Measurements from ENCODE around the gene EFNA2.

The EFNA2 gene

GRCh38 chr19:1266129-1266915 is 19.4 kb upstream of the EFNA2 start:
- no peak for DNase-seq (ENCODE audit: low read depth)
- H3K4me3 ChIP-seq (ENCODE audit: control insufficient read depth, low read depth, low read length): peak overlapping the region; percentile 53
- TF ChIP-seq, protein P1, sequence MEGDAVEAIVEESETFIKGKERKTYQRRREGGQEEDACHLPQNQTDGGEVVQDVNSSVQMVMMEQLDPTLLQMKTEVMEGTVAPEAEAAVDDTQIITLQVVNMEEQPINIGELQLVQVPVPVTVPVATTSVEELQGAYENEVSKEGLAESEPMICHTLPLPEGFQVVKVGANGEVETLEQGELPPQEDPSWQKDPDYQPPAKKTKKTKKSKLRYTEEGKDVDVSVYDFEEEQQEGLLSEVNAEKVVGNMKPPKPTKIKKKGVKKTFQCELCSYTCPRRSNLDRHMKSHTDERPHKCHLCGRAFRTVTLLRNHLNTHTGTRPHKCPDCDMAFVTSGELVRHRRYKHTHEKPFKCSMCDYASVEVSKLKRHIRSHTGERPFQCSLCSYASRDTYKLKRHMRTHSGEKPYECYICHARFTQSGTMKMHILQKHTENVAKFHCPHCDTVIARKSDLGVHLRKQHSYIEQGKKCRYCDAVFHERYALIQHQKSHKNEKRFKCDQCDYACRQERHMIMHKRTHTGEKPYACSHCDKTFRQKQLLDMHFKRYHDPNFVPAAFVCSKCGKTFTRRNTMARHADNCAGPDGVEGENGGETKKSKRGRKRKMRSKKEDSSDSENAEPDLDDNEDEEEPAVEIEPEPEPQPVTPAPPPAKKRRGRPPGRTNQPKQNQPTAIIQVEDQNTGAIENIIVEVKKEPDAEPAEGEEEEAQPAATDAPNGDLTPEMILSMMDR (IDR thresholded peaks at IDR 0.05; ENCODE audit: control insufficient read depth, insufficient read depth, low read depth, low read length, missing control alignments): no peak

DNA sequence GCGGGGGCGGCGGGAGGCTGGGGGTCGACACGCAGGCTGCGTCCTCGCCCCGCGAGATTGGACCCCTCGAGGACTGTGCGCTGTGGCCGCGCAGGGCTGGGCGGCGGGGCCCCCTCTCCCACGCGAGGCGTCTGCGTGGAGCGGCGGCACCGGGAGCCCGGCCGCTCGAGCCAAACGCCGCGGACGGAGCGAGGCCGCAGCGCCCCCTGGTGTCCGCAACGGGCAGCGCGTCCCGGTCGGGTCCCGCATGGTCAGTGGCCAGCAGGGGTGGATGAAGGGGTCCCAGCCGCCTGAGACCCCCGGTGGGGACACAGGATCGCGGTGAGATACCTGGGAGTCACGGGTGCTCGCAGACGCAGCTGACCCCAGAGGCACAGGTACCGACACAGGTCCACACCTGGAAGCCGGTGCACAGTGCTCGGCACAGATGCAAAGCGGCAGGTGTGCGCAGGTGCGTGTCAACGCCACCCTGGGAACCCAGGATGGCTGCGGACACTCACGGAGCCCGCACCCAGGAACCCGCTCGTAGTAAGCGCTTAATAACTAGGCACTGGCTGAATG is 18.7 kb upstream of the EFNA2 start:
- peak overlapping the region; percentile 53 for H3K4me3 ChIP-seq (ENCODE audit: control insufficient read depth, low read depth, low read length)
- TF ChIP-seq, protein P1 (IDR thresholded peaks at IDR 0.05; ENCODE audit: control insufficient read depth, insufficient read depth, low read depth, low read length, missing control alignments): peak; percentile 71
- no peak for DNase-seq (ENCODE audit: low read depth)

- peak overlapping the region; percentile 53 for H3K4me3 ChIP-seq (ENCODE audit: control insufficient read depth, low read depth, low read length)
- no peak for DNase-seq (ENCODE audit: low read depth)
- TF ChIP-seq, protein P1 (IDR thresholded peaks at IDR 0.05; ENCODE audit: control insufficient read depth, insufficient read depth, low read depth, low read length, missing control alignments): no peak
Measured at GRCh38 chr19:1267477-1268225, 18.0 kb upstream of the EFNA2 start.

DNA sequence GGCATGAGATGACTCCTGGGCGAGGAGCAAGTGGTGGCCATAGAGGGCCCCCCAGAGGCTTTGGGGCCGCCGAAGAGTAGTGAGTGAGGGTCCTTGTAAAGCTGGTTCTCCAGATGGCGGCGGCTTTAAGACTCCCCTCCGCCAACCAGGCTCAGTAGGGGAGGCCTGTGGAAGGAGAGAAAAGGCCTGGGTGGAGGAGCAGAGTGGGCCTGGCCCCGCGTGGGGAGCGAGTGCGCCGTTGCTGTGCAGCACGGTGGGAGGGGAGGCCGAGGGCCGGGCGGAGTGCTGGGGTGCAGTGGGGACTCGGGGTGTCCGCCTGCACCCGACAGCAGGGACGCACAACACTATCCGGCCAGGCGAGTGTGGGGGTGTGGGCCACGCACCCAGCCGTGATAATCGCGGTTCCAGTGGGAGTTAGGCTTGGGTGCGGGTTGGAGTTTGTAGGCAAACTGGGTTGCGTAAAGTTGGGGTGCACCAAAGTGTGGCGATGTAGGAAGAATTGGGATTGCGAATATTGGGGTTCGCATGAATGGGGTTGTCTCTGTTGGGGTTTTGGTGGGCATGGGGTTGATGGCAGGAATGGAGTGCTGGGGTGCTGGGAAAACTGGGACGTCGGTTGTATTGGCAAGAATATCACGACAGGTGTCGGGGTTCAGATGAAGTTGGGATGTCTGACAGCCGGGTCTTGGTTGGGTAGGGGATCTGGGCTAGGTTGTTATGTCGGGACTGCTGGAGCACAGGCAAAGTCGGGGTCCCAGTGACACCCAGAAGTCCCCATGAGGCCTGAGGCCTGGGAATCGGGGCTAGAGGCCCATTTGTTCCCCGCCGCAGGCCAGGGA is 17.2 kb upstream of the EFNA2 start:
- TF ChIP-seq, protein P1 (IDR thresholded peaks at IDR 0.05; ENCODE audit: control insufficient read depth, insufficient read depth, low read depth, low read length, missing control alignments): no peak
- H3K4me3 ChIP-seq (ENCODE audit: control insufficient read depth, low read depth, low read length): no peak overlapping the region
- no peak for DNase-seq (ENCODE audit: low read depth)

GRCh38 chr19:1269065-1269477 is 16.6 kb upstream of the EFNA2 start, which contains the start of gene CIRBP:
Gene CIRBP, plus strand, starts transcription at chr19:1269332. Its CDS starts 1,602 bp downstream, at chr19:1270934.
- peak within 1 kb of the TSS; percentile 67 for H3K4me3 ChIP-seq (ENCODE audit: control insufficient read depth, low read depth, low read length)
- peak; percentile 96 for DNase-seq (ENCODE audit: low read depth)
- TF ChIP-seq, protein P1 (IDR thresholded peaks at IDR 0.05; ENCODE audit: control insufficient read depth, insufficient read depth, low read depth, low read length, missing control alignments): no peak

Data from AG09309 (cell line).